Endothelial cell of umbilical vein (primary cell): Measurements from ENCODE around the gene RNF40.

Source experiments
- JUN ChIP-seq: IDR thresholded peaks from 2 replicates; pipeline ENCODE4 v1.6.1; 2011; ENCODE audit warnings: borderline replicate concordance, low read depth; ENCODE audit not compliant: insufficient read length, insufficient read depth
- POLR2A ChIP-seq: IDR thresholded peaks from 2 replicates; pipeline ENCODE4 v1.6.1; 2012; ENCODE audit warnings: low read depth, mild to moderate bottlenecking, control low read depth, low read length
- TF ChIP-seq, protein P1 (sequence below), 2 donors: IDR thresholded peaks; 1 replicate in 1 of 2; 2 replicates in 1 of 2; pipeline ENCODE4 v1.5.1; 2011; ENCODE audit warnings: low read length in 2 of 2, mild to moderate bottlenecking in 2 of 2, moderate library complexity in 2 of 2, control low read depth in 1 of 2, inconsistent platforms in 1 of 2, low read depth in 1 of 2; ENCODE audit not compliant: insufficient read depth in 1 of 2; ENCODE audit errors: extremely low read depth in 1 of 2

DNA sequence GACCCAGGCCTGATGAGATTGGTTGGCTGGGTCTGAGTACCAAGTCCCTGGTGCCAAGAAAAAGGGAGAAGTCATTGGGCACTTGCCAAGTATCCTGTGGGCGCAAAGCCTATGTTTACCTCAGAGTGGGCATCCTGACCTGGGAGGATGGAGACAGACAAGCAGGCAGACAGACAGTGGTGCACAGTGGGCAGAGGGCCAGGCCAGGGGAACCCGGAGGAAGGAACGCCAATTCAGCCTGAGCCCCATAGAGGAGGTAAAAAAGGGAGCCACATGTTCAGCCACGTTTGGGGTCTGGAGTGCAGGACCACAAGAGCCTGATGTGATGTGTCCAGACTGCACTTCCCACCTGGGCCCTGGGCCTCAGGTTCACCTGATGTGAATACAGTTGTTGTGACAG is 8.5 kb upstream of the RNF40 start:
- TF ChIP-seq, protein P1, sequence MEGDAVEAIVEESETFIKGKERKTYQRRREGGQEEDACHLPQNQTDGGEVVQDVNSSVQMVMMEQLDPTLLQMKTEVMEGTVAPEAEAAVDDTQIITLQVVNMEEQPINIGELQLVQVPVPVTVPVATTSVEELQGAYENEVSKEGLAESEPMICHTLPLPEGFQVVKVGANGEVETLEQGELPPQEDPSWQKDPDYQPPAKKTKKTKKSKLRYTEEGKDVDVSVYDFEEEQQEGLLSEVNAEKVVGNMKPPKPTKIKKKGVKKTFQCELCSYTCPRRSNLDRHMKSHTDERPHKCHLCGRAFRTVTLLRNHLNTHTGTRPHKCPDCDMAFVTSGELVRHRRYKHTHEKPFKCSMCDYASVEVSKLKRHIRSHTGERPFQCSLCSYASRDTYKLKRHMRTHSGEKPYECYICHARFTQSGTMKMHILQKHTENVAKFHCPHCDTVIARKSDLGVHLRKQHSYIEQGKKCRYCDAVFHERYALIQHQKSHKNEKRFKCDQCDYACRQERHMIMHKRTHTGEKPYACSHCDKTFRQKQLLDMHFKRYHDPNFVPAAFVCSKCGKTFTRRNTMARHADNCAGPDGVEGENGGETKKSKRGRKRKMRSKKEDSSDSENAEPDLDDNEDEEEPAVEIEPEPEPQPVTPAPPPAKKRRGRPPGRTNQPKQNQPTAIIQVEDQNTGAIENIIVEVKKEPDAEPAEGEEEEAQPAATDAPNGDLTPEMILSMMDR (IDR thresholded peaks at IDR 0.05; ENCODE audit: extremely low read depth in 1 of 2, insufficient read depth in 1 of 2, low read depth in 1 of 2, low read length in 2 of 2), result no peak
- no peak for TF ChIP-seq JUN
- TF ChIP-seq POLR2A, result no peak
